ENCODE results near the gene CCDC69.

Gene CCDC69

GRCh38 chr5:151138114-151138513 lies 85.8 kb downstream of the CCDC69 start:
- no peak for DNase-seq

- no peak for DNase-seq
Measured at GRCh38 chr5:151137067-151137825, 86.6 kb downstream of the CCDC69 start.

GRCh38 chr5:151134228-151134627 lies 89.7 kb downstream of the CCDC69 start:
- no peak for DNase-seq

- no peak for DNase-seq
Measured at GRCh38 chr5:151132963-151133362, 90.9 kb downstream of the CCDC69 start.

All from activated effector memory CD4-positive, alpha-beta T cell treated with Interleukin-2 at 50 U/mL for 16 hours (primary cell).